Nephron progenitor cell (in vitro differentiated cells): ENCODE data around the gene KLHL29.

Experiments
- DNase-seq: peaks from one replicate; pipeline ENCODE4 v3.0.0; 2021
- H3K27ac Mint-ChIP-seq: 2 replicates; pipeline ENCODE4 v1.8.0; 2021; ENCODE audit warnings: mild to moderate bottlenecking, moderate library complexity, mixed read lengths
- H3K27me3 Mint-ChIP-seq: 2 replicates; pipeline ENCODE4 v1.8.0; 2021; ENCODE audit warnings: mild to moderate bottlenecking, low read depth, mixed read lengths; ENCODE audit not compliant: poor library complexity
- H3K36me3 Mint-ChIP-seq: 2 replicates; pipeline ENCODE4 v1.8.0; 2021; ENCODE audit warnings: low read depth, mixed read lengths
- H3K4me1 Mint-ChIP-seq: 2 replicates; pipeline ENCODE4 v1.8.0; 2021; ENCODE audit warnings: mixed read lengths
- H3K4me3 Mint-ChIP-seq: 2 replicates; pipeline ENCODE4 v1.8.0; 2021; ENCODE audit warnings: mild to moderate bottlenecking, moderate library complexity, mixed read lengths
- H3K9me3 Mint-ChIP-seq: 2 replicates; pipeline ENCODE4 v1.8.0; 2021; ENCODE audit warnings: mild to moderate bottlenecking, moderate library complexity, mixed read lengths
- CTCF ChIP-seq: fragments of 200-600 bp; sonication (generic); IDR thresholded peaks from 2 replicates; pipeline ENCODE4 v1.5.0; 2021; ENCODE audit warnings: antibody characterized with exemption

Gene KLHL29

GRCh38 chr2:23599006-23599405, 214.0 kb downstream of the KLHL29 start:
- no peak overlapping the region for H3K27ac Mint-ChIP-seq

DNA sequence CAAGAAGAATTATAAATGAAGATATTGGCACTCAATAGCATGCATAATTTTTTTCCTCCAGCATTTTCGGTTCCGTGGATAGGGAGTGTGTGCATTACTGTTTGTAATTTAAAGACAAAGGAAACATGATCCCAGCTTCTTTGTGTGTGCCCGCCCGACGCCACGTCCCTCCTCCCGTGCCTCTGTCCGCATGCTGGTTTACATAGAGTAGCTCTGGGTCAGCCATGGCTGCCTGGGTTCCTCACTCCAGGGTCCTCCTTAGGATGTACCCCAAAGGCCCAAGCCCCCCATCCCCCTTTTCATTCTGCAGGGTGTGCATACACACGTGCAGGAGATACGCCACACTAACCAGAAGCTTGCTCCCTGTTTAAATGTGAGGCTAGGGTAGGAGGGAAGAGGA, 214.7 kb downstream of the KLHL29 start:
- Mint-ChIP-seq H3K27ac (no peak overlapping the region), H3K4me1 (peaks cover 66% of the 10 kb centered on the region), H3K9me3 (no peaks in the 10 kb centered on the region), H3K27me3 (peaks cover 3% of the 10 kb centered on the region), H3K36me3 (no peaks in the 10 kb centered on the region), H3K4me3 (no peak overlapping the region)
- no peak for DNase-seq
- TF ChIP-seq CTCF, result no peak

More at GRCh38 chr2:23599006-23599405, 214.0 kb downstream of the KLHL29 start:
- peaks cover 72% of the 10 kb centered on the region for H3K4me1 Mint-ChIP-seq
- H3K4me3 Mint-ChIP-seq, result no peak overlapping the region
- H3K27me3 Mint-ChIP-seq, result peaks cover 3% of the 10 kb centered on the region
- no peak for TF ChIP-seq CTCF
- DNase-seq, result no peak
- H3K9me3 Mint-ChIP-seq, result no peaks in the 10 kb centered on the region
- no peaks in the 10 kb centered on the region for H3K36me3 Mint-ChIP-seq

DNA sequence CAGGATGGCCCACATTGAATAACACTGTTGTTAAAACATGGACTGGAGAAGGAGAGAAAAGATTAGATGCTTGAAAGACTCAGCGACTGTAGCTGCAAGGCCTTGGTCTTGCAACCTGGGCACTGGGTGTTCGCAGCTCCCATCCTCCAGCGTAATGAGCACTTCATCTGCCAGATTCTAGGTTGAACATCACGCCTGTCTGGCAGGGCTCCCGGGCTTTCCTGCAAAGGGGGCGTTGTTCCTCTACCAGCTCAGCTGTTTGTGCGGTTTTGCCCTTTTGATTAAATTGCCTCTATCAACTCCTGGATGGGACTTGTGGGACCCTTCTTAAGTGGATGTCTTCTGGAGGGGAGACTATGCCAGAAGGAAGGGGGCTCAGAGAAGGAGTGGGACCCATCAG, 215.4 kb downstream of the KLHL29 start:
- TF ChIP-seq CTCF, result no peak
- Mint-ChIP-seq H3K4me3 (no peak overlapping the region), H3K27ac (no peak overlapping the region), H3K4me1 (peaks cover 59% of the 10 kb centered on the region), H3K9me3 (no peaks in the 10 kb centered on the region), H3K27me3 (peaks cover 3% of the 10 kb centered on the region), H3K36me3 (no peaks in the 10 kb centered on the region)
- DNase-seq, result no peak

DNA sequence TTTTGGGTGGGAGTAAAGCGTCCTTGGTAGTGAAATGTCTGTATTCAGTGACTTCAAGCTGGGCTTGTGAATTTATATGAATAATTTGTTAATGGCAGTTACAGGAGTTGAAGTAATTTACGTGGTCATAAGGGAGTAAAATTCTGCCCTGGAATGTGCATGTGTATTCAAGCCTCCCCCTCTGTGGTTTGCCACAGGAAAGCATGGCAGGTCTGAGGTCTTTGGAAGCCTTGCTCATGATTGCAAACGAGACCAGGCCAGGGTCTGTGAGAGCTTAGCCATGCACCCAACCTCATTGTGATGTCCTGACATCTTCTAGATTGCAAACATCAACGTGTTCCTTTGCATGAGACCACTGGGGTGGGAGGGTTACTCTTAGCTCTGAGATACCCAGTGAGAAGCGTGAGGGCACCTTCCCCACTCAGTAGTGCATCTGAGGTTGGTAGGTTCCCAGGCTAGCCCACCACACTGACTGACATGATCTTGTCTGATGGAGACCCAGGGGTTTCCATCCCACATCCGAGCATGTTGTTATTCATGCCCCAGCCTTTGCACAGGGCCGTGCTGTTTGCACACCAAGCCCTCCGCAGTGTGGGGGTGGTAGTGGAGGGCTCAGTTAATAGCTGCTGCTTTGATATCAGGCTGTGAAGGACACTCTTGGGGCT, 216.5 kb downstream of the KLHL29 start:
- no peak overlapping the region for H3K4me3 Mint-ChIP-seq
- no peak for DNase-seq
- TF ChIP-seq CTCF, result no peak
- no peaks in the 10 kb centered on the region for H3K36me3 Mint-ChIP-seq
- H3K27me3 Mint-ChIP-seq, result peaks cover 3% of the 10 kb centered on the region
- H3K27ac Mint-ChIP-seq, result peak overlapping the region; percentile 92
- H3K4me1 Mint-ChIP-seq, result peaks cover 48% of the 10 kb centered on the region
- H3K9me3 Mint-ChIP-seq, result peaks cover 5% of the 10 kb centered on the region

- no peak for DNase-seq
- peaks cover 6% of the 10 kb centered on the region for H3K9me3 Mint-ChIP-seq
- no peak overlapping the region for H3K4me3 Mint-ChIP-seq
- no peak for TF ChIP-seq CTCF
- peaks cover 41% of the 10 kb centered on the region for H3K4me1 Mint-ChIP-seq
- peaks cover under 1% of the 10 kb centered on the region for H3K27me3 Mint-ChIP-seq
- peak overlapping the region; percentile 92 for H3K27ac Mint-ChIP-seq
- no peaks in the 10 kb centered on the region for H3K36me3 Mint-ChIP-seq
Measured at GRCh38 chr2:23602116-23602515, 217.1 kb downstream of the KLHL29 start.

DNA sequence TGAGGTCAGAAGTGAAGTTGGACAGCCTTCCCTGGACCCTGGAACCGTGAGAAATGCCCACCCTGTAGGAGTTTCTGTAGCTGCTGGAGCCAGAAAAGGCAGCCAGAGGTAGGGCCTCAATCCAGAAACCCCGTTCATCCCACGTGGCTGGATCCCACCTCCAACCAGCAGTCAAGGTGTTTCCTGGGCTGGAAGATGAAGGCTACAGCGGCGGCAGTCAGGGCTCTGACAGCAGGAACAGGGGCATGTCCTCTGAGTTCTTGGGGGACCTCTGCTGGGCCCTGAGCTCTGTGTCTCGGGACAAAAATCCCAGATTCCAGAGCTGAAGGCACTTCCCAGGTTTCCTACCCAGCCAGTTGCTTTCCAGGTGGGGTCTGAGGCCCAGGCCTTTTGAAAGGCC, 218.2 kb downstream of the KLHL29 start:
- Mint-ChIP-seq H3K9me3 (peaks cover 6% of the 10 kb centered on the region), H3K27ac (no peak overlapping the region), H3K4me3 (no peak overlapping the region), H3K27me3 (no peaks in the 10 kb centered on the region), H3K36me3 (no peaks in the 10 kb centered on the region), H3K4me1 (peaks cover 41% of the 10 kb centered on the region)
- TF ChIP-seq CTCF, result no peak
- no peak for DNase-seq
